HCT116 (cell line): Measurements from ENCODE around the gene CDH13. TPM values are rescaled to one million over a fixed set of nuclear protein-coding genes. Genes with fewer than 3 reads are reported as not detected.

ENCODE experiments used
- ATAC-seq: fragments of 200-7000 bp; cut with Tn5 transposase; 2 replicates; pipeline ENCODE4 v1.9.1; 2020; ENCODE audit warnings: mild to moderate bottlenecking, moderate library complexity
- BruUV-seq: library from RNA; stranded (reverse); fragments of 400-500 nt; replicated peaks from 2 replicates; lab custom pipeline; 2021; lab: Mats Ljungman, UMichigan
- CTCF ChIA-PET: fragments of 300-600 bp; sonication (Branson Sonifier 250); formaldehyde crosslinking; loops from one replicate; lab custom pipeline; 2021; ENCODE audit warnings: antibody characterized with exemption; lab: Charles Lee
- POLR2A ChIA-PET: fragments of 300-600, 350-600 bp; sonication (Branson Sonifier 250); formaldehyde crosslinking; loops from one replicate; lab custom pipeline; 2021; ENCODE audit warnings: antibody characterized with exemption; lab: Charles Lee
- RAD21 ChIA-PET, 2 experiments: fragments of 300-600 bp; sonication (Branson Sonifier 250); formaldehyde crosslinking; loops; one replicate each; lab custom pipeline; 2023; ENCODE audit warnings: low total read pairs in 2 of 2; ENCODE audit not compliant: uncharacterized antibody in 2 of 2, unreplicated experiment in 2 of 2, low non-redundant PET in 1 of 2; lab: Charles Lee
- DNase-seq: peaks from one replicate; pipeline ENCODE4 v3.0.0-alpha.2; 2010; ENCODE audit warnings: low read depth, low spot score
- H2AFZ ChIP-seq: fragments of 200-600 bp; shearing (Covaris generic), sonication (generic); 2 replicates; pipeline ENCODE4 v1.6.1; 2017; ENCODE audit warnings: low read depth, mixed run types, mixed read lengths, antibody characterized with exemption, low read length; ENCODE audit not compliant: poor library complexity, severe bottlenecking
- H3K27ac ChIP-seq: 2 replicates; pipeline ENCODE4 v1.5.1; 2012; ENCODE audit warnings: low read depth, low read length
- H3K27me3 ChIP-seq: fragments of 200-600 bp; sonication (generic); 2 replicates; pipeline ENCODE4 v1.6.1; 2016; ENCODE audit warnings: mixed run types, low read length, mixed read lengths; ENCODE audit not compliant: insufficient read depth
- H3K36me3 ChIP-seq, 2 experiments: fragments of 200-500 bp in 1 of 2; fragments of 200-600 bp in 1 of 2; sonication (Bioruptor generic) in 1 of 2; sonication (generic) in 1 of 2; 2 replicates each; pipeline versions ENCODE4 v1.5.1 to v1.6.1; 2014 to 2016; ENCODE audit warnings: low read length in 2 of 2, inconsistent platforms in 1 of 2, mixed read lengths in 1 of 2, mixed run types in 1 of 2; ENCODE audit not compliant: insufficient read depth in 2 of 2, control insufficient read depth in 1 of 2
- H3K4me1 ChIP-seq, 2 experiments: fragments of 200-600 bp in 1 of 2; sonication (generic) in 1 of 2; 2 replicates each; pipeline versions ENCODE4 v1.5.1 to v1.6.1; 2012 to 2017; ENCODE audit warnings: low read length in 2 of 2, inconsistent platforms in 1 of 2, mild to moderate bottlenecking in 1 of 2, mixed read lengths in 1 of 2, mixed run types in 1 of 2, moderate library complexity in 1 of 2; ENCODE audit not compliant: insufficient read depth in 2 of 2, control insufficient read depth in 1 of 2
- H3K4me2 ChIP-seq: fragments of 200-600 bp; sonication (generic); 2 replicates; pipeline ENCODE4 v1.6.1; 2017; ENCODE audit warnings: mixed run types, low read length, mixed read lengths
- H3K4me3 ChIP-seq, 2 experiments: fragments of 200-600 bp in 1 of 2; sonication (generic) in 1 of 2; replicated peaks in 1 of 2; 2 replicates each; pipeline ENCODE4 v1.5.1; 2011 to 2016; ENCODE audit warnings: low read length in 2 of 2, control low read depth in 1 of 2, low read depth in 1 of 2, mild to moderate bottlenecking in 1 of 2, mixed read lengths in 1 of 2, mixed run types in 1 of 2
- H3K79me2 ChIP-seq: fragments of 200-600 bp; sonication (generic); 2 replicates; pipeline ENCODE4 v1.6.1; 2017; ENCODE audit warnings: mild to moderate bottlenecking, mixed run types, low read length, moderate library complexity, mixed read lengths; ENCODE audit not compliant: insufficient read depth
- H3K9ac ChIP-seq: fragments of 200-600 bp; sonication (generic); 2 replicates; pipeline ENCODE4 v1.6.1; 2016; ENCODE audit warnings: low read length, mixed read lengths
- H3K9me2 ChIP-seq: fragments of 200-600 bp; sonication (generic), shearing (Covaris generic); 2 replicates; pipeline ENCODE4 v1.6.1; 2017; ENCODE audit warnings: mixed run types, mild to moderate bottlenecking, moderate library complexity; ENCODE audit not compliant: insufficient read depth
- H3K9me3 ChIP-seq, 2 experiments: fragments of 200-500 bp in 1 of 2; fragments of 200-600 bp in 1 of 2; sonication (Bioruptor generic) in 1 of 2; sonication (generic) in 1 of 2; 2 replicates each; pipeline ENCODE4 v1.6.1; 2014 to 2017; ENCODE audit warnings: low read length in 2 of 2, mixed read lengths in 2 of 2, inconsistent platforms in 1 of 2, low read depth in 1 of 2, mild to moderate bottlenecking in 1 of 2, mixed run types in 1 of 2, moderate library complexity in 1 of 2; ENCODE audit not compliant: control insufficient read depth in 1 of 2, insufficient read depth in 1 of 2
- H4K20me1 ChIP-seq: fragments of 200-600 bp; sonication (generic), shearing (Covaris generic); 2 replicates; pipeline ENCODE4 v1.6.1; 2017; ENCODE audit warnings: mixed run types, mild to moderate bottlenecking, moderate library complexity; ENCODE audit not compliant: insufficient read depth
- ATF3 ChIP-seq: IDR thresholded peaks from 2 replicates; pipeline ENCODE4 v1.6.1; 2012
- CBX3 ChIP-seq: IDR thresholded peaks from 2 replicates; pipeline ENCODE4 v1.6.1; 2012; ENCODE audit warnings: low read depth
- CTCF ChIP-seq, 3 experiments: fragments of 200-600 bp in 1 of 3; sonication (generic) in 1 of 3; IDR thresholded peaks in 2 of 3; conservative IDR thresholded peaks in 1 of 3; 2 replicates each; pipeline ENCODE4 v1.5.1; 2012 to 2017; ENCODE audit warnings: low read depth in 2 of 3, low read length in 2 of 3, antibody characterized with exemption in 1 of 3, borderline replicate concordance in 1 of 3, control low read depth in 1 of 3, mild to moderate bottlenecking in 1 of 3, mixed read lengths in 1 of 3, mixed run types in 1 of 3, moderate library complexity in 1 of 3; ENCODE audit not compliant: insufficient read depth in 1 of 3
- EGR1 ChIP-seq: IDR thresholded peaks from 2 replicates; pipeline ENCODE4 v1.6.1; 2012; ENCODE audit warnings: low read depth
- EZH2 ChIP-seq: fragments of 200-600 bp; sonication (generic); IDR thresholded peaks from 2 replicates; pipeline ENCODE4 v1.6.1; 2017; ENCODE audit warnings: antibody characterized with exemption, mixed run types
- EZH2phosphoT487 ChIP-seq: fragments of 200-600 bp; IDR thresholded peaks from 2 replicates; pipeline ENCODE4 v1.6.1; 2018; ENCODE audit warnings: antibody characterized with exemption, borderline replicate concordance
- FOSL1 ChIP-seq: IDR thresholded peaks from 2 replicates; pipeline ENCODE4 v1.6.1; 2012; ENCODE audit warnings: low read depth
- MAX ChIP-seq: IDR thresholded peaks from 2 replicates; pipeline ENCODE4 v1.6.1; 2012
- POLR2A ChIP-seq: IDR thresholded peaks from 2 replicates; pipeline ENCODE4 v1.7.0; 2011; ENCODE audit warnings: borderline replicate concordance; ENCODE audit not compliant: insufficient read depth, insufficient read length; ENCODE audit errors: extremely low read depth
- SIN3A ChIP-seq: IDR thresholded peaks from 2 replicates; pipeline ENCODE4 v1.6.1; 2012; ENCODE audit warnings: low read depth
- SP1 ChIP-seq: IDR thresholded peaks from 2 replicates; pipeline ENCODE4 v1.6.1; 2012; ENCODE audit warnings: low read depth
- TCF7L2 ChIP-seq: IDR thresholded peaks from 2 replicates; pipeline ENCODE4 v1.7.0; 2011; ENCODE audit warnings: borderline replicate concordance, inconsistent platforms; ENCODE audit not compliant: insufficient read depth, insufficient read length; ENCODE audit errors: extremely low read depth
- YY1 ChIP-seq: IDR thresholded peaks from 2 replicates; pipeline ENCODE4 v1.6.1; 2011; ENCODE audit warnings: low read length, low read depth, moderate library complexity, mild to moderate bottlenecking; ENCODE audit not compliant: insufficient replicate concordance; ENCODE audit errors: extremely low read depth
- ZBTB33 ChIP-seq: IDR thresholded peaks from 2 replicates; pipeline ENCODE4 v1.6.1; 2011; ENCODE audit warnings: mild to moderate bottlenecking, low read length, moderate library complexity; ENCODE audit not compliant: insufficient replicate concordance; ENCODE audit errors: extremely low read depth
- ZFX ChIP-seq: fragments of 450-650 bp; IDR thresholded peaks from 2 replicates; pipeline ENCODE4 v1.6.1; 2017
- intact Hi-C: fragments of 100-400 bp; cut with micrococcal nuclease; formaldehyde crosslinking; loops from 2 replicates; pipeline ENCODE4 v1.10.0; 2022
- total RNA-seq: library from RNA; stranded (reverse); gene quantifications from one replicate; pipeline ENCODE4 v1.2.1, GENCODE V29; 2021; ENCODE audit not compliant: unreplicated experiment

Gene CDH13
- total RNA-seq, 1 experiment from 2014 or later: not detected

DNA sequence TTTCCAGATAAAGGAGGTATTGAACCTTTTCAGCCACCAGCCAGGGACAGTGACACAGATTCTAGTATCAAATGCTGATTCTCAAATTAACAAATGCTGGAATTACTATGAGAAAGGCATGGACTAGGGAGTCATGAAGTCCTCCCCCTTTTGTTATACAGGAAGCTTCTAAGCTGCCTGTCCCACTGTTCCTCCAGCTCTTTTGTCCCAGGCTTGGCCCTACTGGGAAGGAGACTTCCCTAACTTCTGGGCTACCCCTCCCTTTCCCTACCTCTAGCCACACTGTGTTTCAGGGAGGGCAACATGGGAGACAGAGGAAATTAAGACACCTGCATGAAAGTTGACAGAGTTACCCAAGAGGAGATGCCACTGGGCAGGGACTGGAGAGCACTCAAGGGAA is 192.5 kb downstream of the CDH13 start:
- Histone ChIP-seq H3K36me3 (no peaks in the 10 kb centered on the region), H3K4me3 (no peak overlapping the region), H3K4me2 (no peak overlapping the region), H3K9me3 (peaks cover 6 to 13% of the 10 kb centered on the region in 2 experiments; a peak in 2 of 4 replicates), H3K27me3 (no peaks in the 10 kb centered on the region), H3K79me2 (no peaks in the 10 kb centered on the region), H2AFZ (no peak overlapping the region), H3K27ac (no peak overlapping the region), H4K20me1 (no peaks in the 10 kb centered on the region), H3K9me2 (no peaks in the 10 kb centered on the region), H3K4me1 (no peaks in the 10 kb centered on the region), H3K9ac (no peak overlapping the region)
- CTCF ChIA-PET: no interaction called here
- no TSS peak for BruUV-seq
- RAD21 ChIA-PET: no interaction called here
- TF ChIP-seq EZH2phosphoT487 (no peak), EZH2 (no peak), ZFX (no peak), FOSL1 (no peak), ATF3 (no peak), CTCF (IDR thresholded peaks at IDR 0.05 in 2 of 3, conservative IDR thresholded peaks at IDR 0.05 in 1 of 3; ENCODE audit: borderline replicate concordance in 1 of 3, insufficient read depth in 1 of 3, low read depth in 2 of 3, low read length in 2 of 3) (no peak), YY1 (no peak), SIN3A (no peak), CBX3 (no peak), EGR1 (no peak), TCF7L2 (no peak), MAX (no peak), ZBTB33 (no peak), POLR2A (no peak), SP1 (no peak)
- POLR2A ChIA-PET: no interaction called here
- intact Hi-C loops: no loop called here
- ATAC-seq (no peak), DNase-seq (no peak)
